Measurements from ENCODE around the gene SLC6A4.
"Not testable (repeated sequence)": the region's sequence is repeated elsewhere in the genome, so short reads cannot be mapped to it uniquely, and the experiment has no call there.

- TF ChIP-seq CTCF (IDR thresholded peaks at IDR 0.05; ENCODE audit: extremely low read depth in 1 of 2, insufficient read depth in 1 of 2, low read depth in 1 of 2, low read length in 2 of 2); POLR2A (IDR thresholded peaks at IDR 0.05; ENCODE audit: low read depth, low read length); POLR2AphosphoS5 (IDR thresholded peaks at IDR 0.05; ENCODE audit: insufficient read depth, low read depth, low read length); MAX (IDR thresholded peaks at IDR 0.05; ENCODE audit: insufficient read depth, insufficient read length); JUN (IDR thresholded peaks at IDR 0.05; ENCODE audit: borderline replicate concordance, insufficient read depth, insufficient read length, low read depth); EZH2 (IDR thresholded peaks at IDR 0.05; ENCODE audit: borderline replicate concordance, low read depth, low read length, severe bottlenecking); FOS (IDR thresholded peaks at IDR 0.05; ENCODE audit: borderline replicate concordance, insufficient read depth, low read length); GATA2 (IDR thresholded peaks at IDR 0.05; ENCODE audit: insufficient read depth, insufficient read length, low read depth, low read length); MYC (IDR thresholded peaks at IDR 0.05; ENCODE audit: low read depth, low read length): not testable (repeated sequence)
Measured at GRCh38 chr17:30230009-30230408, 5.5 kb downstream of the SLC6A4 start.
